Stimulated activated naive CD8-positive, alpha-beta T cell treated with anti-CD3 and anti-CD28 coated beads, Interleukin-15, amount 100 ng/mL, for 72 hours (primary cell): ENCODE measurements around the gene MAML2.

Source experiments
- ATAC-seq: fragments of 150-1000 bp; cut with Tn5 transposase; 2 replicates; pipeline ENCODE4 v1.10.0; 2021; ENCODE audit warnings: mild to moderate bottlenecking, moderate library complexity
- DNase-seq, 2 donors: peaks; one replicate each; pipeline ENCODE4 v3.0.0; 2021 to 2022
- H3K27ac Mint-ChIP-seq, 2 donors: one replicate each; pipeline ENCODE4 v1.8.0; 2022; ENCODE audit warnings: mild to moderate bottlenecking in 2 of 2, mixed read lengths in 2 of 2, moderate library complexity in 2 of 2
- H3K27me3 Mint-ChIP-seq: one replicate; pipeline ENCODE4 v1.8.0; 2022; ENCODE audit warnings: mixed read lengths
- H3K4me1 Mint-ChIP-seq: one replicate; pipeline ENCODE4 v1.8.0; 2022; ENCODE audit warnings: mild to moderate bottlenecking, mixed read lengths
- H3K4me3 Mint-ChIP-seq, 2 donors: one replicate each; pipeline ENCODE4 v1.8.0; 2022; ENCODE audit warnings: mild to moderate bottlenecking in 2 of 2, mixed read lengths in 2 of 2, moderate library complexity in 1 of 2
- H3K9me3 Mint-ChIP-seq, 2 donors: one replicate each; pipeline ENCODE4 v1.8.0; 2022; ENCODE audit warnings: mixed read lengths in 2 of 2

The MAML2 gene

GRCh38 chr11:96179905-96180304 is 163.1 kb downstream of the MAML2 start:
- H3K27me3 Mint-ChIP-seq = no peaks in the 10 kb centered on the region
- H3K27ac Mint-ChIP-seq = peak overlapping the region in 1 of 2 donors; percentile 47
- H3K4me1 Mint-ChIP-seq = peaks cover 84% of the 10 kb centered on the region
- DNase-seq (no peak), ATAC-seq (no peak)
- no peak overlapping the region for H3K4me3 Mint-ChIP-seq
- H3K9me3 Mint-ChIP-seq = no peaks in the 10 kb centered on the region

- H3K9me3 Mint-ChIP-seq = no peaks in the 10 kb centered on the region
- no peak for DNase-seq
- H3K27ac Mint-ChIP-seq = peak overlapping the region in 1 of 2 donors; percentile 21
- no peaks in the 10 kb centered on the region for H3K27me3 Mint-ChIP-seq
- H3K4me3 Mint-ChIP-seq = no peak overlapping the region
- H3K4me1 Mint-ChIP-seq = peaks cover 88% of the 10 kb centered on the region
- no peak for ATAC-seq
Observed at GRCh38 chr11:96178887-96179279, 164.1 kb downstream of the MAML2 start.

- Mint-ChIP-seq H3K9me3 (peaks cover 0 to 6% of the 10 kb centered on the region in 2 donors), H3K4me3 (peak overlapping the region; percentile 52 to 63), H3K27ac (peak overlapping the region; percentile 69 to 83), H3K4me1 (peaks cover 88% of the 10 kb centered on the region), H3K27me3 (no peaks in the 10 kb centered on the region)
- no peak for ATAC-seq
- DNase-seq = no peak
Observed at GRCh38 chr11:96178049-96178886, 164.7 kb downstream of the MAML2 start.

- Mint-ChIP-seq H3K4me3 (peak overlapping the region in 1 of 2 donors; percentile 38), H3K4me1 (peaks cover 86% of the 10 kb centered on the region), H3K27ac (no peak overlapping the region), H3K27me3 (no peaks in the 10 kb centered on the region), H3K9me3 (peaks cover 0 to 6% of the 10 kb centered on the region in 2 donors)
- DNase-seq (no peak), ATAC-seq (no peak)
Observed at GRCh38 chr11:96177146-96177545, 165.8 kb downstream of the MAML2 start.

- ATAC-seq (no peak), DNase-seq (no peak)
- Mint-ChIP-seq H3K27me3 (no peaks in the 10 kb centered on the region), H3K4me1 (peaks cover 70% of the 10 kb centered on the region), H3K4me3 (peak overlapping the region in 1 of 2 donors; percentile 1), H3K9me3 (peaks cover 0 to 6% of the 10 kb centered on the region in 2 donors), H3K27ac (peak overlapping the region in 1 of 2 donors; percentile 94)
Observed at GRCh38 chr11:96173906-96174305, 169.1 kb downstream of the MAML2 start.

- peak overlapping the region in 1 of 2 donors; percentile 1 for H3K4me3 Mint-ChIP-seq
- peaks cover 70% of the 10 kb centered on the region for H3K4me1 Mint-ChIP-seq
- peaks cover 0 to 6% of the 10 kb centered on the region in 2 donors for H3K9me3 Mint-ChIP-seq
- peak overlapping the region; percentile 3 to 94 for H3K27ac Mint-ChIP-seq
- no peak for DNase-seq
- no peaks in the 10 kb centered on the region for H3K27me3 Mint-ChIP-seq
- no peak for ATAC-seq
Observed at GRCh38 chr11:96173422-96173821, 169.6 kb downstream of the MAML2 start.

- DNase-seq (no peak), ATAC-seq (no peak)
- no peaks in the 10 kb centered on the region for H3K27me3 Mint-ChIP-seq
- peaks cover 67% of the 10 kb centered on the region for H3K4me1 Mint-ChIP-seq
- H3K9me3 Mint-ChIP-seq = peaks cover 0 to 6% of the 10 kb centered on the region in 2 donors
- H3K27ac Mint-ChIP-seq = no peak overlapping the region
- no peak overlapping the region for H3K4me3 Mint-ChIP-seq
Observed at GRCh38 chr11:96172604-96173003, 170.4 kb downstream of the MAML2 start.

GRCh38 chr11:96169250-96169649 is 173.7 kb downstream of the MAML2 start:
- no peak for DNase-seq
- Mint-ChIP-seq H3K4me3 (peak overlapping the region in 1 of 2 donors; percentile 52), H3K27me3 (no peaks in the 10 kb centered on the region), H3K4me1 (peaks cover 66% of the 10 kb centered on the region), H3K27ac (peak overlapping the region; percentile 36 to 61), H3K9me3 (peaks cover 0 to 6% of the 10 kb centered on the region in 2 donors)
- ATAC-seq = no peak

GRCh38 chr11:96168623-96169022 is 174.4 kb downstream of the MAML2 start:
- Mint-ChIP-seq H3K9me3 (peaks cover 0 to 4% of the 10 kb centered on the region in 2 donors), H3K27me3 (no peaks in the 10 kb centered on the region), H3K4me1 (peaks cover 61% of the 10 kb centered on the region), H3K27ac (no peak overlapping the region), H3K4me3 (no peak overlapping the region)
- ATAC-seq (peak; percentile 77), DNase-seq (no peak)

- Mint-ChIP-seq H3K27ac (no peak overlapping the region), H3K27me3 (no peaks in the 10 kb centered on the region), H3K4me1 (peaks cover 53% of the 10 kb centered on the region), H3K4me3 (no peak overlapping the region), H3K9me3 (no peaks in the 10 kb centered on the region)
- no peak for ATAC-seq
- no peak for DNase-seq
Observed at GRCh38 chr11:96167787-96168186, 175.2 kb downstream of the MAML2 start.

GRCh38 chr11:96167203-96167758 is 175.7 kb downstream of the MAML2 start:
- ATAC-seq = no peak
- Mint-ChIP-seq H3K4me3 (peak overlapping the region in 1 of 2 donors; percentile 19), H3K27me3 (no peaks in the 10 kb centered on the region), H3K9me3 (no peaks in the 10 kb centered on the region), H3K4me1 (peaks cover 51% of the 10 kb centered on the region), H3K27ac (no peak overlapping the region)
- DNase-seq = no peak

GRCh38 chr11:96162816-96163499 is 180.0 kb downstream of the MAML2 start:
- Mint-ChIP-seq H3K9me3 (no peaks in the 10 kb centered on the region), H3K27ac (no peak overlapping the region)

GRCh38 chr11:96161307-96162089 is 181.5 kb downstream of the MAML2 start:
- DNase-seq = no peak
- H3K4me1 Mint-ChIP-seq = peaks cover 42% of the 10 kb centered on the region
- H3K4me3 Mint-ChIP-seq = no peak overlapping the region
- H3K9me3 Mint-ChIP-seq = no peaks in the 10 kb centered on the region
- no peak for ATAC-seq
- H3K27ac Mint-ChIP-seq = no peak overlapping the region
- H3K27me3 Mint-ChIP-seq = no peaks in the 10 kb centered on the region

More at GRCh38 chr11:96162816-96163499, 180.0 kb downstream of the MAML2 start:
- peaks cover 41% of the 10 kb centered on the region for H3K4me1 Mint-ChIP-seq
- no peaks in the 10 kb centered on the region for H3K27me3 Mint-ChIP-seq
- DNase-seq (no peak), ATAC-seq (no peak)
- H3K4me3 Mint-ChIP-seq = no peak overlapping the region

GRCh38 chr11:96160732-96161306 is 182.2 kb downstream of the MAML2 start:
- H3K4me3 Mint-ChIP-seq = no peak overlapping the region
- ATAC-seq (no peak), DNase-seq (no peak)
- no peaks in the 10 kb centered on the region for H3K9me3 Mint-ChIP-seq
- H3K27me3 Mint-ChIP-seq = no peaks in the 10 kb centered on the region
- H3K4me1 Mint-ChIP-seq = peaks cover 42% of the 10 kb centered on the region
- no peak overlapping the region for H3K27ac Mint-ChIP-seq

GRCh38 chr11:96159968-96160367 is 183.0 kb downstream of the MAML2 start:
- H3K27ac Mint-ChIP-seq = no peak overlapping the region
- DNase-seq (no peak), ATAC-seq (no peak)
- no peaks in the 10 kb centered on the region for H3K27me3 Mint-ChIP-seq
- H3K4me3 Mint-ChIP-seq = no peak overlapping the region
- H3K4me1 Mint-ChIP-seq = peaks cover 47% of the 10 kb centered on the region
- H3K9me3 Mint-ChIP-seq = no peaks in the 10 kb centered on the region
